Nephron progenitor cell (in vitro differentiated cells): Measurements from ENCODE around the gene GCNA.
"Not testable (repeated sequence)": the region's sequence is repeated elsewhere in the genome, so short reads cannot be mapped to it uniquely, and the experiment has no call there.

Experiments used
- DNase-seq: peaks from one replicate; pipeline ENCODE4 v3.0.0; 2021
- H3K27ac Mint-ChIP-seq: 2 replicates; pipeline ENCODE4 v1.8.0; 2021; ENCODE audit warnings: mild to moderate bottlenecking, moderate library complexity, mixed read lengths
- H3K27me3 Mint-ChIP-seq: 2 replicates; pipeline ENCODE4 v1.8.0; 2021; ENCODE audit warnings: mild to moderate bottlenecking, low read depth, mixed read lengths; ENCODE audit not compliant: poor library complexity
- H3K36me3 Mint-ChIP-seq: 2 replicates; pipeline ENCODE4 v1.8.0; 2021; ENCODE audit warnings: low read depth, mixed read lengths
- H3K4me1 Mint-ChIP-seq: 2 replicates; pipeline ENCODE4 v1.8.0; 2021; ENCODE audit warnings: mixed read lengths
- H3K4me3 Mint-ChIP-seq: 2 replicates; pipeline ENCODE4 v1.8.0; 2021; ENCODE audit warnings: mild to moderate bottlenecking, moderate library complexity, mixed read lengths
- H3K9me3 Mint-ChIP-seq: 2 replicates; pipeline ENCODE4 v1.8.0; 2021; ENCODE audit warnings: mild to moderate bottlenecking, moderate library complexity, mixed read lengths
- TF ChIP-seq, protein P1 (sequence below): fragments of 200-600 bp; sonication (generic); IDR thresholded peaks from 2 replicates; pipeline ENCODE4 v1.5.0; 2021; ENCODE audit warnings: antibody characterized with exemption

Gene GCNA

GRCh38 chrX:71581210-71581609 lies 3.0 kb downstream of the GCNA start:
- H3K36me3 Mint-ChIP-seq = peaks cover 22% of the 10 kb centered on the region
- DNase-seq = no peak
- TF ChIP-seq, protein P1, sequence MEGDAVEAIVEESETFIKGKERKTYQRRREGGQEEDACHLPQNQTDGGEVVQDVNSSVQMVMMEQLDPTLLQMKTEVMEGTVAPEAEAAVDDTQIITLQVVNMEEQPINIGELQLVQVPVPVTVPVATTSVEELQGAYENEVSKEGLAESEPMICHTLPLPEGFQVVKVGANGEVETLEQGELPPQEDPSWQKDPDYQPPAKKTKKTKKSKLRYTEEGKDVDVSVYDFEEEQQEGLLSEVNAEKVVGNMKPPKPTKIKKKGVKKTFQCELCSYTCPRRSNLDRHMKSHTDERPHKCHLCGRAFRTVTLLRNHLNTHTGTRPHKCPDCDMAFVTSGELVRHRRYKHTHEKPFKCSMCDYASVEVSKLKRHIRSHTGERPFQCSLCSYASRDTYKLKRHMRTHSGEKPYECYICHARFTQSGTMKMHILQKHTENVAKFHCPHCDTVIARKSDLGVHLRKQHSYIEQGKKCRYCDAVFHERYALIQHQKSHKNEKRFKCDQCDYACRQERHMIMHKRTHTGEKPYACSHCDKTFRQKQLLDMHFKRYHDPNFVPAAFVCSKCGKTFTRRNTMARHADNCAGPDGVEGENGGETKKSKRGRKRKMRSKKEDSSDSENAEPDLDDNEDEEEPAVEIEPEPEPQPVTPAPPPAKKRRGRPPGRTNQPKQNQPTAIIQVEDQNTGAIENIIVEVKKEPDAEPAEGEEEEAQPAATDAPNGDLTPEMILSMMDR = no peak
- H3K4me3 Mint-ChIP-seq = no peak overlapping the region
- H3K27ac Mint-ChIP-seq = peak overlapping the region; percentile 66
- no peaks in the 10 kb centered on the region for H3K27me3 Mint-ChIP-seq
- H3K4me1 Mint-ChIP-seq = no peaks in the 10 kb centered on the region
- peaks cover 40% of the 10 kb centered on the region for H3K9me3 Mint-ChIP-seq

- TF ChIP-seq, protein P1 = no peak
- no peaks in the 10 kb centered on the region for H3K27me3 Mint-ChIP-seq
- H3K4me1 Mint-ChIP-seq = no peaks in the 10 kb centered on the region
- peaks cover 40% of the 10 kb centered on the region for H3K9me3 Mint-ChIP-seq
- peaks cover 9% of the 10 kb centered on the region for H3K36me3 Mint-ChIP-seq
- H3K27ac Mint-ChIP-seq = no peak overlapping the region
- DNase-seq = no peak
- no peak overlapping the region for H3K4me3 Mint-ChIP-seq
Observed at GRCh38 chrX:71586929-71587328, 8.7 kb downstream of the GCNA start.

GRCh38 chrX:71593210-71593609 lies 15.0 kb downstream of the GCNA start:
- not testable (repeated sequence) for DNase-seq, H3K27me3 Mint-ChIP-seq, H3K4me3 Mint-ChIP-seq, H3K27ac Mint-ChIP-seq, H3K4me1 Mint-ChIP-seq, H3K36me3 Mint-ChIP-seq
- peaks cover 23% of the 10 kb centered on the region for H3K9me3 Mint-ChIP-seq

DNA sequence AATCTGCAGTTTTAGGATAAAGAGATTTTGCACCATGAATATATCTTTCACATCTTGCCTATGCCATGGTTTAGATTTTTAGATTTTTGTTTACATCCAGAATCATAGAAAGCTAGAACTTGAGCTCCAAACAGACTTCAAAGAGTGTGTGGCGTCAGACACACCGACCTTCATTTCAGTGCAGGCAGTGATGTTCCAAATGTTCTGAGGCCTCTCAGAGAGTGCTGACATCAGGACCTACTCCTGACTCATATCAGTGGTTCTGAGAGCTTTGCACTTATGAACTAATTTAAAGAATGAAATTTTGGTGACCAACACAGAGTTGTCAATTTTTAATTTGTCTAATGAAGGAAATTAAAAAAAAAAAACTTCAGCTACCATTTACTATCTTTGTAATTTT lies 21.7 kb downstream of the GCNA start:
- Mint-ChIP-seq H3K27ac (no peak overlapping the region), H3K27me3 (no peaks in the 10 kb centered on the region), H3K4me1 (no peaks in the 10 kb centered on the region), H3K9me3 (peaks cover 49% of the 10 kb centered on the region), H3K4me3 (no peak overlapping the region), H3K36me3 (peaks cover 56% of the 10 kb centered on the region)
- TF ChIP-seq, protein P1 = no peak
- DNase-seq = no peak

DNA sequence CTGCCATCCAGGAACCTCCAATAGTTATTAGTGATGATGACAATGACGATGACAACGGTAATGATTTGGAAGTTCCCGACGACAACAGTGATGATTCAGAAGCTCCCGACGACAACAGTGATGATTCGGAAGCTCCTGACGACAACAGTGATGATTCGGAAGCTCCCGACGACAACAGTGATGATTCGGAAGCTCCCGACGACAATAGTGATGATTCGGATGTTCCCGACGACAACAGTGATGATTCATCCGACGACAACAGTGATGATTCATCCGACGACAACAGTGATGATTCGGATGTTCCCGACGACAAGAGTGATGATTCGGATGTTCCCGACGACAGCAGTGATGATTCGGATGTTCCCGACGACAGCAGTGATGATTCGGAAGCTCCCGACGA lies 25.4 kb downstream of the GCNA start:
- Mint-ChIP-seq H3K36me3 (peaks cover 65% of the 10 kb centered on the region), H3K27me3 (no peaks in the 10 kb centered on the region), H3K4me3 (no peak overlapping the region), H3K4me1 (peaks cover 4% of the 10 kb centered on the region), H3K27ac (no peak overlapping the region), H3K9me3 (peaks cover 58% of the 10 kb centered on the region)
- DNase-seq = no peak
- TF ChIP-seq, protein P1 = no peak

GRCh38 chrX:71604141-71604540 lies 25.9 kb downstream of the GCNA start:
- Mint-ChIP-seq H3K27me3 (no peaks in the 10 kb centered on the region), H3K27ac (no peak overlapping the region), H3K4me1 (peaks cover 4% of the 10 kb centered on the region), H3K9me3 (peaks cover 62% of the 10 kb centered on the region), H3K4me3 (no peak overlapping the region), H3K36me3 (peaks cover 69% of the 10 kb centered on the region)
- TF ChIP-seq, protein P1 = no peak
- DNase-seq = no peak
